ENCODE data around the gene USP3. TPM values are rescaled to one million over a fixed set of nuclear protein-coding genes. Genes with fewer than 3 reads are reported as not detected.

The USP3 gene
- total and polyA plus RNA-seq, 10 of the 15 experiments (the other 5 are each of a cell fraction or from before 2014, with no cell fraction given): 23.8 to 64.5 (median 50.3) TPM

GRCh38 chr15:63466378-63467192 is 37.8 kb upstream of the USP3 start:
- SMC1A ChIA-PET (ENCODE audit: uncharacterized antibody, unreplicated experiment): interaction anchor here (0.6 to 8.6 kb wide), 36 partner anchors 9 to 300 kb away, joined by 3 to 150 read pairs (median 6); partner anchors contain the start of genes FBXL22 and USP3
- TF ChIP-seq PAX8 (IDR thresholded peaks at IDR 0.05) (no peak), DPF2 (IDR thresholded peaks at IDR 0.05) (peak; percentile 66), NBN (IDR thresholded peaks at IDR 0.05) (peak; percentile 80; the same call in 1 of the 2 replicates), STAT1 (conservative IDR thresholded peaks at IDR 0.05) (0 out of 2 replicates have a peak, but pooled peaks have one; percentile 65), HDGF (IDR thresholded peaks at IDR 0.05) (peak; percentile 63; the same call in 1 of the 2 replicates), EZH2 (IDR thresholded peaks at IDR 0.05; ENCODE audit: borderline replicate concordance, control insufficient read depth, low read depth, low read length) (no peak), MYB (IDR thresholded peaks at IDR 0.05; ENCODE audit: borderline replicate concordance, low read depth, low read length) (no peak; the same call in 1 of the 2 replicates), CTCF (IDR thresholded peaks at IDR 0.05 in 2 of 3, conservative IDR thresholded peaks at IDR 0.05 in 1 of 3; ENCODE audit: control insufficient read depth in 2 of 3, extremely low read depth in 1 of 3, insufficient read depth in 1 of 3, low read depth in 3 of 3, low read length in 3 of 3) (peak; percentile 65 to 79 (median 70)), EED (IDR thresholded peaks at IDR 0.05; ENCODE audit: low read depth) (peak; percentile 40; the same call in 1 of the 2 replicates), MLLT1 (IDR thresholded peaks at IDR 0.05) (0 out of 2 replicates have a peak, but pooled peaks have one; percentile 52), JUND (IDR thresholded peaks at IDR 0.05; ENCODE audit: low read depth, low read length) (no peak), IRF4 (IDR thresholded peaks at IDR 0.05; ENCODE audit: low read depth, low read length) (peak; percentile 54; the same call in 1 of the 2 replicates), BHLHE40 (IDR thresholded peaks at IDR 0.05; ENCODE audit: borderline replicate concordance in 1 of 2, low read depth in 2 of 2, low read length in 1 of 2) (peak in 1 of 2 experiments; percentile 26; a peak in 1 of 4 replicates), WRNIP1 (IDR thresholded peaks at IDR 0.05; ENCODE audit: borderline replicate concordance, low read depth, low read length) (0 out of 2 replicates have a peak, but pooled peaks have one; percentile 73), IKZF1 (conservative IDR thresholded peaks at IDR 0.05) (peak; percentile 51; the same call in 1 of the 2 replicates), PKNOX1 (IDR thresholded peaks at IDR 0.05) (peak; percentile 50), SMC3 (IDR thresholded peaks at IDR 0.05; ENCODE audit: borderline replicate concordance, low read length) (peak; percentile 87), NR2F1 (conservative IDR thresholded peaks at IDR 0.05) (0 out of 2 replicates have a peak, but pooled peaks have one; percentile 26)

More at GRCh38 chr15:63466378-63467192, 37.8 kb upstream of the USP3 start:
- DNase-seq (ENCODE audit: low read depth, low spot score): no peak
- WGBS (ENCODE audit: insufficient coverage, insufficient replicate concordance, low lambda C conversion rate, missing lambda C conversion rate): 17% methylated on average over 8 of the region's 8 CpGs
- peak; percentile 79 for FAIRE-seq
- intact Hi-C loops (cut with micrococcal nuclease; ENCODE audit: unreplicated experiment) (loop anchor here (1.0 to 2.0 kb wide), 2 partner anchors 21 to 132 kb away; no protein-coding TSS in a partner anchor), in situ Hi-C loops (cut with MboI) (loop anchor here (5.0 kb wide), 2 partner anchors 126 to 601 kb away; no protein-coding TSS in a partner anchor)
- Histone ChIP-seq H3K4me3 (no peak overlapping the region), H2AFZ (ENCODE audit: control insufficient read depth, low read depth, low read length) (peak overlapping the region; percentile 25), H3K4me1 (ENCODE audit: control insufficient read depth, insufficient read depth, low read length) (peaks cover 16% of the 10 kb centered on the region), H3K9ac (ENCODE audit: control insufficient read depth, insufficient read depth, low read length) (no peak overlapping the region), H3K36me3 (ENCODE audit: control insufficient read depth in 2 of 2, insufficient read depth in 2 of 2, low read length in 1 of 2) (no peaks in the 10 kb centered on the region), H3K27ac (ENCODE audit: control insufficient read depth, insufficient read depth) (no peak overlapping the region), H3K9me3 (replicated peaks; ENCODE audit: control insufficient read depth, insufficient read depth, low read length) (no peaks in the 10 kb centered on the region), H4K20me1 (ENCODE audit: control insufficient read depth, insufficient read depth) (no peaks in the 10 kb centered on the region), H3K4me2 (ENCODE audit: control insufficient read depth, insufficient read depth) (no peak overlapping the region), H3K27me3 (replicated peaks in 1 of 2; ENCODE audit: control insufficient read depth in 2 of 2, insufficient read depth in 2 of 2, low read length in 1 of 2) (no peaks in the 10 kb centered on the region), H3K79me2 (ENCODE audit: control insufficient read depth, insufficient read depth, low read length) (no peaks in the 10 kb centered on the region)
- ATAC-seq: peak; percentile 96
- ChIA-PET CTCF (interaction anchor here (0.6 to 15.5 kb wide), 59 partner anchors 9 to 603 kb away, joined by 3 to 272 read pairs (median 4); partner anchors contain the start of genes FBXL22 and USP3), POLR2A (interaction anchor here (0.6 to 2.2 kb wide), 7 partner anchors 16 to 133 kb away, joined by 3 to 12 read pairs (median 3); no protein-coding TSS in a partner anchor), RAD21 (ENCODE audit: unreplicated experiment) (interaction anchor here (0.6 to 11.9 kb wide), 41 partner anchors 9 to 602 kb away, joined by 3 to 197 read pairs (median 6); partner anchors contain the start of genes FBXL22 and USP3)
- BruUV-seq (replicated peaks): no TSS peak
